Activated CD4-positive, alpha-beta T cell treated with anti-CD3 and anti-CD28 coated beads, Interleukin-2, amount 10 ng/mL, durations not matched to agents 7 days and 5 days (primary cell): ENCODE data around the gene GLG1. TPM values are rescaled to one million over a fixed set of nuclear protein-coding genes. Genes with fewer than 3 reads are reported as not detected.

Source experiments
- total RNA-seq, 2 experiments: library from RNA; stranded (reverse); gene quantifications; one replicate each; pipeline ENCODE4 v1.2.3, GENCODE V29; 2021

Gene GLG1
- total RNA-seq, 2 experiments from 2014 or later = 151 to 157 TPM

Other genes starting within 250 kb of the GLG1 start
- gene NPIPB15, start 230.8 kb downstream of the GLG1 start, total RNA-seq = 1 to 10 TPM; 2.9 to 3.8 TPM
- 1 to 10 TPM; 1.4 to 1.9 TPM for gene CLEC18B, start 185.6 kb downstream of the GLG1 start, total RNA-seq
- 100 to 1,000 TPM; 115 to 117 TPM for gene RFWD3, start 59.8 kb upstream of the GLG1 start, total RNA-seq
- gene MLKL, start 93.7 kb upstream of the GLG1 start, total RNA-seq = 10 to 100 TPM; 36.7 to 42.0 TPM
- under 1 TPM in 1 of 2 experiments, not detected in 1; 0.21 TPM for gene FA2H, start 167.7 kb upstream of the GLG1 start, total RNA-seq